GM23338 (cell line): ENCODE data around the gene TIMM21. TPM values are rescaled to one million over a fixed set of nuclear protein-coding genes. Genes with fewer than 3 reads are reported as not detected.

Experiments
- ATAC-seq: fragments of 200-7000 bp; cut with Tn5 transposase; 3 replicates; pipeline ENCODE4 v1.9.1; 2020
- DNase-seq: peaks from one replicate; pipeline ENCODE4 v3.0.0-alpha.2; 2015; ENCODE audit warnings: low spot score
- H2AFZ ChIP-seq: fragments of 200-600 bp; sonication (generic); 2 replicates; pipeline ENCODE4 v1.8.0; 2016; ENCODE audit warnings: antibody characterized with exemption, mild to moderate bottlenecking, moderate library complexity
- H3F3A ChIP-seq: fragments of 200-600 bp; sonication (generic); replicated peaks from 2 replicates; pipeline ENCODE4 v1.8.0; 2017; ENCODE audit warnings: antibody characterized with exemption, mixed run types, low read depth
- H3K27ac ChIP-seq: fragments of 200-600 bp; sonication (generic); 2 replicates; pipeline ENCODE4 v1.6.1; 2016; ENCODE audit warnings: low read depth
- H3K27me3 ChIP-seq: fragments of 200-600 bp; sonication (generic); 2 replicates; pipeline ENCODE4 v1.8.0; 2016; ENCODE audit warnings: mild to moderate bottlenecking, mixed run types, moderate library complexity; ENCODE audit not compliant: insufficient read depth
- H3K36me3 ChIP-seq: fragments of 200-600 bp; sonication (generic); 2 replicates; pipeline ENCODE4 v1.8.0; 2016; ENCODE audit warnings: mild to moderate bottlenecking; ENCODE audit not compliant: insufficient read depth
- H3K4me1 ChIP-seq: fragments of 200-600 bp; sonication (generic); 2 replicates; pipeline ENCODE4 v1.8.0; 2016; ENCODE audit warnings: mild to moderate bottlenecking, moderate library complexity; ENCODE audit not compliant: insufficient read depth
- H3K4me2 ChIP-seq: fragments of 200-600 bp; sonication (generic); 2 replicates; pipeline ENCODE4 v1.7.1; 2017; ENCODE audit warnings: mixed run types
- H3K4me3 ChIP-seq: fragments of 200-600 bp; sonication (generic); 2 replicates; pipeline ENCODE4 v1.6.1; 2016; ENCODE audit warnings: mixed run types
- H3K79me2 ChIP-seq: fragments of 200-600 bp; sonication (generic); replicated peaks from 2 replicates; pipeline ENCODE4 v1.8.0; 2017; ENCODE audit warnings: mild to moderate bottlenecking; ENCODE audit not compliant: insufficient read depth
- H3K9me2 ChIP-seq: fragments of 200-600 bp; sonication (generic); 2 replicates; pipeline ENCODE4 v1.8.0; 2017; ENCODE audit not compliant: insufficient read depth
- H4K20me1 ChIP-seq: fragments of 200-600 bp; sonication (generic); replicated peaks from 2 replicates; pipeline ENCODE4 v1.8.0; 2017; ENCODE audit warnings: mild to moderate bottlenecking; ENCODE audit not compliant: insufficient read depth
- H3K27ac Mint-ChIP-seq: 2 replicates; pipeline ENCODE4 v1.8.0; 2020; ENCODE audit warnings: inconsistent platforms, mild to moderate bottlenecking, moderate library complexity, mixed read lengths
- H3K27me3 Mint-ChIP-seq: 3 replicates; pipeline ENCODE4 v1.8.0; 2022; ENCODE audit warnings: low read depth, mild to moderate bottlenecking, moderate library complexity, mixed read lengths, inconsistent platforms; ENCODE audit not compliant: insufficient read depth, poor library complexity
- H3K36me3 Mint-ChIP-seq: 3 replicates; pipeline ENCODE4 v1.8.0; 2021; ENCODE audit warnings: low read depth, mild to moderate bottlenecking, inconsistent platforms, moderate library complexity, mixed read lengths
- H3K4me1 Mint-ChIP-seq: 3 replicates; pipeline ENCODE4 v1.8.0; 2020; ENCODE audit warnings: mild to moderate bottlenecking, inconsistent platforms, mixed read lengths
- H3K4me3 Mint-ChIP-seq: 3 replicates; pipeline ENCODE4 v1.8.0; 2021; ENCODE audit warnings: moderate library complexity, mild to moderate bottlenecking, inconsistent platforms, mixed read lengths
- H3K9me3 Mint-ChIP-seq: 3 replicates; pipeline ENCODE4 v1.8.0; 2020; ENCODE audit warnings: moderate library complexity, mild to moderate bottlenecking, inconsistent platforms, mixed read lengths
- CTCF ChIP-seq, 2 experiments: fragments of 200-600 bp in 1 of 2; sonication (generic) in 1 of 2; conservative IDR thresholded peaks; 2 replicates each; pipeline versions ENCODE4 v1.5.1 to v1.6.1; 2016 to 2017; ENCODE audit warnings: antibody characterized with exemption in 2 of 2, low read depth in 2 of 2, mild to moderate bottlenecking in 2 of 2, moderate library complexity in 1 of 2
- ETS1 ChIP-seq: IDR thresholded peaks from 2 replicates; pipeline ENCODE4 v1.6.1; 2016; ENCODE audit warnings: antibody characterized with exemption
- EZH2phosphoT487 ChIP-seq: fragments of 200-600 bp; sonication (generic); IDR thresholded peaks from one replicate; pipeline ENCODE4 v1.8.1; 2018; ENCODE audit warnings: antibody characterized with exemption; ENCODE audit not compliant: unreplicated experiment
- POLR2AphosphoS5 ChIP-seq: IDR thresholded peaks from 2 replicates; pipeline ENCODE4 v1.6.1; 2016; ENCODE audit warnings: antibody characterized with exemption, low read depth
- ZNF462 ChIP-seq: fragments of 250-450 bp; sonication (Bioruptor Pico); IDR thresholded peaks from 2 replicates; pipeline ENCODE4 v1.5.0; 2020; ENCODE audit warnings: mild to moderate bottlenecking, moderate library complexity
- polyA plus RNA-seq: library from polyadenylated mRNA; unstranded; fragments of >200 nt; fragmentation: Nextera tagmentation; extraction: Ambion mirVana; gene quantifications from 2 replicates; pipeline ENCODE4 v1.2.1, GENCODE V29; 2016
- total RNA-seq: library from RNA; depleted of rRNA; stranded (reverse); fragments of >200 nt; shearing (Covaris generic); gene quantifications from 2 replicates; pipeline ENCODE4 v1.2.3, GENCODE V29; 2014
- TF ChIP-seq, protein P1 (sequence below): IDR thresholded peaks from one replicate; pipeline ENCODE4 v1.6.1; 2018; ENCODE audit warnings: antibody characterized with exemption; ENCODE audit not compliant: unreplicated experiment

The TIMM21 gene
- total and polyA plus RNA-seq, 2 experiments from 2014 or later = 49.2 to 97.6 TPM

GRCh38 chr18:74152270-74152669, 3.9 kb downstream of the TIMM21 start (continued):
- TF ChIP-seq, protein P1, sequence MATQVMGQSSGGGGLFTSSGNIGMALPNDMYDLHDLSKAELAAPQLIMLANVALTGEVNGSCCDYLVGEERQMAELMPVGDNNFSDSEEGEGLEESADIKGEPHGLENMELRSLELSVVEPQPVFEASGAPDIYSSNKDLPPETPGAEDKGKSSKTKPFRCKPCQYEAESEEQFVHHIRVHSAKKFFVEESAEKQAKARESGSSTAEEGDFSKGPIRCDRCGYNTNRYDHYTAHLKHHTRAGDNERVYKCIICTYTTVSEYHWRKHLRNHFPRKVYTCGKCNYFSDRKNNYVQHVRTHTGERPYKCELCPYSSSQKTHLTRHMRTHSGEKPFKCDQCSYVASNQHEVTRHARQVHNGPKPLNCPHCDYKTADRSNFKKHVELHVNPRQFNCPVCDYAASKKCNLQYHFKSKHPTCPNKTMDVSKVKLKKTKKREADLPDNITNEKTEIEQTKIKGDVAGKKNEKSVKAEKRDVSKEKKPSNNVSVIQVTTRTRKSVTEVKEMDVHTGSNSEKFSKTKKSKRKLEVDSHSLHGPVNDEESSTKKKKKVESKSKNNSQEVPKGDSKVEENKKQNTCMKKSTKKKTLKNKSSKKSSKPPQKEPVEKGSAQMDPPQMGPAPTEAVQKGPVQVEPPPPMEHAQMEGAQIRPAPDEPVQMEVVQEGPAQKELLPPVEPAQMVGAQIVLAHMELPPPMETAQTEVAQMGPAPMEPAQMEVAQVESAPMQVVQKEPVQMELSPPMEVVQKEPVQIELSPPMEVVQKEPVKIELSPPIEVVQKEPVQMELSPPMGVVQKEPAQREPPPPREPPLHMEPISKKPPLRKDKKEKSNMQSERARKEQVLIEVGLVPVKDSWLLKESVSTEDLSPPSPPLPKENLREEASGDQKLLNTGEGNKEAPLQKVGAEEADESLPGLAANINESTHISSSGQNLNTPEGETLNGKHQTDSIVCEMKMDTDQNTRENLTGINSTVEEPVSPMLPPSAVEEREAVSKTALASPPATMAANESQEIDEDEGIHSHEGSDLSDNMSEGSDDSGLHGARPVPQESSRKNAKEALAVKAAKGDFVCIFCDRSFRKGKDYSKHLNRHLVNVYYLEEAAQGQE = no peak
- TF ChIP-seq POLR2AphosphoS5 = no peak

DNA sequence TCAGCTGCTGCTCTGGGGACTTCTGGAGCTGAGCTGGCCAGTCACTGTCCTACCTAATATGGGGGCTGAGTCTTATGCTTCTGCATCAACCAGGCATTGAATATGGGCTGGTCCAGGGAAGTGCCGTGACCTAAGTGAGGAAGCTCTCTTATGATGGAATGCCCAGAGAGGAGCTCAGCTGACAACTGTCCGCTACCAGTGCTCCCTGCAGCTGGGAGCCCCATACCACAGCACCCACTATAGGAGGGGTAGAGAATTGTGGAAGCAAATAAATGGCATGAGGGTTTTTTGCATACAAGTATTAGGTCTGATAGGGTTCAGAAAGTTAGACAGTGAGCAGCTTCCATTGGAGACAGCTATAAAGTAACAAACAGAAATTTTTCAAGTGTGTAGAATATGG, 4.5 kb downstream of the TIMM21 start:
- H3K27me3 ChIP-seq = no peaks in the 10 kb centered on the region
- peaks cover 18% of the 10 kb centered on the region for H3K36me3 ChIP-seq
- DNase-seq (peak; percentile 22), ATAC-seq (no peak)
- peaks cover 32% of the 10 kb centered on the region for H3K36me3 Mint-ChIP-seq
- H3K79me2 ChIP-seq = peaks cover 69% of the 10 kb centered on the region
- H4K20me1 ChIP-seq = peaks cover 9% of the 10 kb centered on the region
- H3K4me1 ChIP-seq = peaks cover 12% of the 10 kb centered on the region
- TF ChIP-seq ETS1 (no peak), CTCF (conservative IDR thresholded peaks at IDR 0.05; ENCODE audit: low read depth in 2 of 2) (peak; percentile 52 to 57)
- H3K4me3 ChIP-seq = no peak overlapping the region
- no peak overlapping the region for H3K27ac Mint-ChIP-seq
- H3K9me3 Mint-ChIP-seq = peaks cover under 1% of the 10 kb centered on the region; the same call in 1 of the 3 replicates
- H3K4me2 ChIP-seq = no peak overlapping the region
- no peaks in the 10 kb centered on the region for H3F3A ChIP-seq
- no peaks in the 10 kb centered on the region for H3K9me2 ChIP-seq
- H2AFZ ChIP-seq = no peak overlapping the region
- no peak overlapping the region for H3K4me3 Mint-ChIP-seq
- peaks cover 20% of the 10 kb centered on the region for H3K4me1 Mint-ChIP-seq
- no peak overlapping the region for H3K27ac ChIP-seq
- peaks cover 11% of the 10 kb centered on the region for H3K27me3 Mint-ChIP-seq

GRCh38 chr18:74153377-74153776, 5.1 kb downstream of the TIMM21 start:
- no peaks in the 10 kb centered on the region for H3K9me2 ChIP-seq
- no peak overlapping the region for H3K27ac Mint-ChIP-seq
- DNase-seq (no peak), ATAC-seq (no peak)
- H3K4me3 ChIP-seq = no peak overlapping the region
- H3K4me1 ChIP-seq = peaks cover 12% of the 10 kb centered on the region
- no peak overlapping the region for H3K27ac ChIP-seq
- no peak overlapping the region for H2AFZ ChIP-seq
- peaks cover 37% of the 10 kb centered on the region for H3K36me3 Mint-ChIP-seq
- H3K4me2 ChIP-seq = no peak overlapping the region
- no peak overlapping the region for H3K4me3 Mint-ChIP-seq
- H3K27me3 Mint-ChIP-seq = peaks cover 9% of the 10 kb centered on the region
- H3K79me2 ChIP-seq = peaks cover 69% of the 10 kb centered on the region
- no peaks in the 10 kb centered on the region for H3K9me3 Mint-ChIP-seq
- H4K20me1 ChIP-seq = peaks cover 10% of the 10 kb centered on the region
- peaks cover 20% of the 10 kb centered on the region for H3K4me1 Mint-ChIP-seq
- no peaks in the 10 kb centered on the region for H3F3A ChIP-seq
- H3K36me3 ChIP-seq = peaks cover 23% of the 10 kb centered on the region
- H3K27me3 ChIP-seq = no peaks in the 10 kb centered on the region
- TF ChIP-seq EZH2phosphoT487 (no peak), ZNF462 (no peak)
